ENCODE measurements around the gene SUCNR1.

The SUCNR1 gene

DNA sequence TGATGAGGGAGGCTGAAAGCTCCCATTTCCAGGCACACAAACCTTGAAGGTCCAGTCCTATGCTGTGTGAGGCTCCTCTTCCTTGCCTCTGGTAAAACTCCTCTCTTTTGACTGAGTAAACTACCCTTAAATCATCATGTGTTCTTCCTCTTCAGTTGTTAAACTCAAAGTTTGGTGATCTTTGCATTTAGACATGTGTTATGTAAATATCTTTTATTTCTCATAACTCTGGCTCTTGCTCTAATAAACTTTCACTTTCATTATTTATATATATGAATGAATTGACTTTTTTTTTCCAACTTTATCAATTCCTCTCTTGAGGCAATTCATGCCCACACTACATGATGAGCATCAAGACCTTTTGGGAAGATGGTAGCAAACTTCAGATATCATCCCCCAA is 26.6 kb downstream of the SUCNR1 start:
- H3K4me3 ChIP-seq (ENCODE audit: low read depth in 1 of 2, low read length in 2 of 2), result no peak overlapping the region
- H3K9me3 ChIP-seq (ENCODE audit: insufficient read depth, low read length, severe bottlenecking), result no peaks in the 10 kb centered on the region
- ATAC-seq (ENCODE audit: insufficient read depth, low read depth) (no peak), DNase-seq (no peak)
- no peaks in the 10 kb centered on the region for H4K20me1 ChIP-seq (ENCODE audit: insufficient read depth, low read length)
- H3K4me1 ChIP-seq (ENCODE audit: insufficient read depth, low read length), result peaks cover 64% of the 10 kb centered on the region
- peak overlapping the region; percentile 71 for H2AFZ ChIP-seq (ENCODE audit: low read depth, low read length)
- no peak overlapping the region for H3K4me2 ChIP-seq (ENCODE audit: insufficient read depth, low read length)
- H3K79me2 ChIP-seq (ENCODE audit: insufficient read depth, low read length), result no peaks in the 10 kb centered on the region
- no peak overlapping the region for H3K9ac ChIP-seq (ENCODE audit: low read depth, low read length)
- no peaks in the 10 kb centered on the region for H3K36me3 ChIP-seq (ENCODE audit: insufficient read depth, low read length)
- H3K27ac ChIP-seq (ENCODE audit: low read length), result no peak overlapping the region
- TF ChIP-seq, protein P1, sequence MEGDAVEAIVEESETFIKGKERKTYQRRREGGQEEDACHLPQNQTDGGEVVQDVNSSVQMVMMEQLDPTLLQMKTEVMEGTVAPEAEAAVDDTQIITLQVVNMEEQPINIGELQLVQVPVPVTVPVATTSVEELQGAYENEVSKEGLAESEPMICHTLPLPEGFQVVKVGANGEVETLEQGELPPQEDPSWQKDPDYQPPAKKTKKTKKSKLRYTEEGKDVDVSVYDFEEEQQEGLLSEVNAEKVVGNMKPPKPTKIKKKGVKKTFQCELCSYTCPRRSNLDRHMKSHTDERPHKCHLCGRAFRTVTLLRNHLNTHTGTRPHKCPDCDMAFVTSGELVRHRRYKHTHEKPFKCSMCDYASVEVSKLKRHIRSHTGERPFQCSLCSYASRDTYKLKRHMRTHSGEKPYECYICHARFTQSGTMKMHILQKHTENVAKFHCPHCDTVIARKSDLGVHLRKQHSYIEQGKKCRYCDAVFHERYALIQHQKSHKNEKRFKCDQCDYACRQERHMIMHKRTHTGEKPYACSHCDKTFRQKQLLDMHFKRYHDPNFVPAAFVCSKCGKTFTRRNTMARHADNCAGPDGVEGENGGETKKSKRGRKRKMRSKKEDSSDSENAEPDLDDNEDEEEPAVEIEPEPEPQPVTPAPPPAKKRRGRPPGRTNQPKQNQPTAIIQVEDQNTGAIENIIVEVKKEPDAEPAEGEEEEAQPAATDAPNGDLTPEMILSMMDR (IDR thresholded peaks at IDR 0.05; ENCODE audit: borderline replicate concordance, extremely low read depth, low read length, poor library complexity, severe bottlenecking), result no peak
- TF ChIP-seq EZH2 (IDR thresholded peaks at IDR 0.05; ENCODE audit: borderline replicate concordance, low read depth, low read length, severe bottlenecking), result no peak
- H3K27me3 ChIP-seq (ENCODE audit: insufficient read depth, low read length, poor library complexity), result no peaks in the 10 kb centered on the region

DNA sequence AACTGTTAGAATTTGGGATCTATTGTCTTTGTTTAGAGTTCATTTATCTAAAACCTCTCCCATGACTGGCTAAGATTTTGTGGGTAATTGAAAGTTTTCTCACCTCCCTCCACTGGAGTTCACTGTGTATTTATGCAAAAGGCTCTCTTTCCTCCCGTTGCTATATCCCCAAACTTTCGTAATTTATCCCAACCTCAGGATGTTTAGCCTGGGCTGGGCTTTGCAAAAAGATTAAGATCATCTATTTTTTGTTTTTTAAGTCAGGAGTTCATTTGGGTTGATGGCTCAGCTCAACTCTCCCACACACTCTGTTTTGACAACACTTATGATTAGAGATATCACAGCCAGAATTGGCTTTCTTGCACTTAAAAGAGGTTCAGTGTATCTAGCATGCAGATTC is 27.0 kb downstream of the SUCNR1 start:
- DNase-seq, result no peak
- TF ChIP-seq, protein P1 (IDR thresholded peaks at IDR 0.05; ENCODE audit: borderline replicate concordance, extremely low read depth, low read length, poor library complexity, severe bottlenecking), result no peak
- TF ChIP-seq EZH2 (IDR thresholded peaks at IDR 0.05; ENCODE audit: borderline replicate concordance, low read depth, low read length, severe bottlenecking), result no peak
- Histone ChIP-seq H3K27ac (ENCODE audit: low read length) (0 out of 2 replicates have a peak overlapping the region, but pooled peaks have one; percentile 2), H3K4me2 (ENCODE audit: insufficient read depth, low read length) (no peak overlapping the region), H3K9ac (ENCODE audit: low read depth, low read length) (no peak overlapping the region), H2AFZ (ENCODE audit: low read depth, low read length) (no peak overlapping the region), H3K36me3 (ENCODE audit: insufficient read depth, low read length) (no peaks in the 10 kb centered on the region), H3K4me1 (ENCODE audit: insufficient read depth, low read length) (peaks cover 60% of the 10 kb centered on the region), H3K79me2 (ENCODE audit: insufficient read depth, low read length) (no peaks in the 10 kb centered on the region), H4K20me1 (ENCODE audit: insufficient read depth, low read length) (no peaks in the 10 kb centered on the region), H3K9me3 (ENCODE audit: insufficient read depth, low read length, severe bottlenecking) (no peaks in the 10 kb centered on the region), H3K4me3 (ENCODE audit: low read depth in 1 of 2, low read length in 2 of 2) (no peak overlapping the region), H3K27me3 (ENCODE audit: insufficient read depth, low read length, poor library complexity) (no peaks in the 10 kb centered on the region)
- no peak for ATAC-seq (ENCODE audit: insufficient read depth, low read depth)

DNA sequence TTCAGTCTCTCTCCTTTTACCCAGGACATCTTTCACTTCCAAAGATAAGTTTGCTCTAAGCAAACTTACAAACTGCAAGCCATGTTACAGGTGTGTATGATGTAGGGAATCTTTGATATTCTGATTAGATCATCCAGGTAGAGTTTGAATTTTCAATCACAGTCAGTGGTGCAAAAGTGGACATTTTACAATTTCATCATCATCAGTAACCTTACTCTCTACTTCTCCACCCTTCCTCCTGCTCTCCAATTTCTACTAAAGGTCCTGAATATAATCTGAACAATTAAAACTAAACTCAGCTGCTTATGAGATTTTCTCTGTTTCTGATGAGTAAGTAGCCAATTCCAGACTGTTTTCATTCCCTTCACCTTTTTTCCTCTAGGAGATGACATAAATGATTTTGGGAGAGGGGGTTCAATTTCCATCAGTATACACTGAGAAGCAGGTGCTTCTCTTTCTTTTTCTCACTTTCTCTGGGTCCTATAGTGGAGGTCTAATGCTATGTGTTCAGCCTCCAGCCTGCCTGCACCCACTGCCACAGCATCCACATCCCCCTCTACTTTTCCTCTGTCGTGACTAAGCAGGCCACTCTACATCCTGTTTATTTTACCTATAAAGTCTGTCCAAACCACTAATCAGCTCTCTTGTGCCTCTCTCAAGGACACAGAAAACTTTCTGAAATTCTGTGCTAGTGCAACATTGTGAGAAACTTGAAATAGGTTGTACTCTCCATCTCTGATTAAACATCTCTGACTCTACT is 27.6 kb downstream of the SUCNR1 start:
- Histone ChIP-seq H3K79me2 (ENCODE audit: insufficient read depth, low read length) (no peaks in the 10 kb centered on the region), H2AFZ (ENCODE audit: low read depth, low read length) (peak overlapping the region; percentile 63), H3K4me1 (ENCODE audit: insufficient read depth, low read length) (peaks cover 54% of the 10 kb centered on the region), H3K9me3 (ENCODE audit: insufficient read depth, low read length, severe bottlenecking) (no peaks in the 10 kb centered on the region), H3K9ac (ENCODE audit: low read depth, low read length) (no peak overlapping the region), H3K27me3 (ENCODE audit: insufficient read depth, low read length, poor library complexity) (no peaks in the 10 kb centered on the region), H4K20me1 (ENCODE audit: insufficient read depth, low read length) (no peaks in the 10 kb centered on the region), H3K4me2 (ENCODE audit: insufficient read depth, low read length) (no peak overlapping the region), H3K27ac (ENCODE audit: low read length) (peak overlapping the region; percentile 22), H3K4me3 (ENCODE audit: low read depth in 1 of 2, low read length in 2 of 2) (no peak overlapping the region), H3K36me3 (ENCODE audit: insufficient read depth, low read length) (no peaks in the 10 kb centered on the region)
- no peak for DNase-seq
- TF ChIP-seq, protein P1 (IDR thresholded peaks at IDR 0.05; ENCODE audit: borderline replicate concordance, extremely low read depth, low read length, poor library complexity, severe bottlenecking), result no peak
- ATAC-seq (ENCODE audit: insufficient read depth, low read depth), result peak; percentile 57
